CD4-positive, alpha-beta T cell treated with Interleukin-1 beta for 1 hour (primary cell): Measurements from ENCODE around the gene SSH3.

Source experiments
- DNase-seq, 2 donors: peaks; one replicate each; pipeline ENCODE4 v3.0.0-alpha.2; 2020 to 2022

SSH3 gene

DNA sequence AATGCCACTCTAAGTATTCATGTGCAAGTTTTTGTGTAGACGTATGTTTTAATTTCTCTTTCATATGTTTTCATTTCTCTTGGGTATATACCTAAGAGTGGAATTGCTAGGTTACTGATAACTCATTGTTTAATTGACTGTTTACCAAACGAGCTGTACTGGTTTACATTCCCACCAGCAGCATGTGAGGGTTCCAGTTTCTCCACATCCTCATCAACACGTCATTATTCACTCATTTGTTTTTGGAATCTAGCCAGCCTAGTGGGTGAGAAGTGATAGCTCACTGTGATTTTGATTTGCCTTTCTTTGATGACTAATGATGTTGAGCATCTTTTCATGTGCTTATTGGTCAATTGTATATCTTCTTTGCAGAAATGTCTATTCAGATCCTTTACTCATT, 10.2 kb upstream of the SSH3 start:
- DNase-seq, result peak in 1 of 2 donors; percentile 55

DNA sequence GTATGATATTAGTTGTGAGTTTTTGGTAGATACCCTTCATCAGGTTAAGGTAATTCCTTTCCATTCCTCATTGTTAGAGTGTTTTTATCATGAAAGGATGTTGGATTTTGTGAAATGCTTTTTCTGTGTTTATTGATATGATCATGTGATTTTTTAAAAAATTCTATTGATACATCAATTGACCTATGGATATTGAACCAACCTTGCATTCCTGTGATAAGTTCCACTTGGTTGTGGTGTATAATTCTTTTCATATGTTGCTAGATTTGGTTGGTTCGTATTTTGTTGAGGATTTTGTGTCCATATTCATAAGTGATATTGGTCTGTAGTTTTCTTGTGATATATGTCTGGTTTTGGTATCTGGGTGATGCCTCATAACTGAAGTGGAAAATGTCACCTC, 7.5 kb upstream of the SSH3 start:
- no peak for DNase-seq

DNA sequence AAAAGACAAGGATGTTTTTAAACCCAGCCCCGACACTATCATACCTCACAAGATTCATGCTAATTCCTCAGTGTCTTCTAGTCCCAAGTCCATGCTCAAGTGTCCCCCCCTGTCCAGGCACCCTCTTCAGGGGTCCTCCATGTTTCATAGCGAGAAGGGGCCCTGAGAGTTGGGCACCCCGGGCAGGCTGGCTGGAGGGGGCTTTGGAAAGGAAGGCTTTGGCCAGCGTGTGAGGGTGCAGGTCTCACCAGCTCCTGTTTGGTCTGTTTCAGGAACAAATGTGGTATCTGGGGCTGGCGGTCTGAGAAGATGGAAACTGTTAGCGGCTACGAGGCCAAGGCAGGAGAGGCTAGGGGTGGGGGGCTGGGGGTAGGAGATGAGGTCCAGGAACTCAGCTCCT, 4.5 kb upstream of the SSH3 start:
- no peak for DNase-seq

DNA sequence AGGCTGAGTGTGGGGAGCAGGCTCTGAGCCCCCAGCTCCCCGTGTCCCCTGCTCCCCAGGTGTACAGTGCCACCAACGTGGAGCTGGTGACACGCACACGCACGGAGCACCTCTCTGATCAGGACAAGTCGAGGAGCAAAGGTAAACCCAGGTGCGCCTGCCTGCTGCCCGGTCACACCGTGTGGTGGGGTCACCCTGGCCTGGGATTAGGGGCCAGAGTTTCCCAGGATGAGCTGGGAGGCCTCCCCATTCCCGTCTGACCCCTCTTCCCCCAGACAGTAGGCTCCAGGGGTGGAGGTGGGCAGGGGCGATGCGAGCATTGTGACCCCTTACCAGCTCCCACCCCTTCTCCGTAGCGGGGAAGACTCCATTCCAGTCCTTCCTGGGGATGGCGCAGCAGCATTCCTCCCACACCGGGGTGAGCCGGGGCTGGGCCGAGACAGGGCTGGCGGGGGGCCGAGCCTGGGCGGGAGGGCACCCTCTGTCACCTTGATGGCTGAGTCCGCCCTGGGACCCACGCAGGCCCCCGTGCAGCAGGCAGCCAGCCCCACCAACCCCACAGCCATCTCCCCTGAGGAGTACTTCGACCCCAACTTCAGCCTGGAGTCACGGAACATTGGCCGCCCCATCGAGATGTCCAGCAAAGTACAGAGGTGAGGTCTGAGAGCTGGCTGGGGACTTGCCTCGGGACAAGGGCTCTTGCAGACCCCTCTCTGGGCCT, 3.7 kb upstream of the SSH3 start:
- DNase-seq, result no peak

DNA sequence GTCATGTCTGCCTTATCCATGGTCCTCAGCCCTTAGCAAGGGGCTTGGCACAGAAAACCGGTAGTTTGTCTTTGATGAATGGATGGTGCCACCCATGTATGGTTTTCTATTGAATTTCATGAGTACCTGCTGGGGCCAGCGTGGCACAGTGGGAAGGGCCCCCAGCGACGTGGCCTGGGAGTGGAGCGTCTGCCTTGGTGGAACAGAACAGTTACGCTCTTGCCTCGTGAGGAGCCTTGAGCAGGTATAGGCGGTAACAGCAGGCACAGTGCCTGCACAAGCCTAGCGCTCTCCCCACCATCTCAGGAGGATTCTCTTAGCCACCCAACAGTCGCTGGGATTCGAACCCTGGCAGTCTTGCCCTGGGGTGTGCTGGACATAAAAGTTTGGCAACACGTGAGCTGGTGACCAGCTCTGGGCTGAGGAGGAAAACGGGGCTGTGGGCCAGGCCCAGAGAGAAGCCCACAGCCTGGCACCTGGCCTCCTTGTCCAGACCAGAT, 3.0 kb upstream of the SSH3 start:
- no peak for DNase-seq

DNA sequence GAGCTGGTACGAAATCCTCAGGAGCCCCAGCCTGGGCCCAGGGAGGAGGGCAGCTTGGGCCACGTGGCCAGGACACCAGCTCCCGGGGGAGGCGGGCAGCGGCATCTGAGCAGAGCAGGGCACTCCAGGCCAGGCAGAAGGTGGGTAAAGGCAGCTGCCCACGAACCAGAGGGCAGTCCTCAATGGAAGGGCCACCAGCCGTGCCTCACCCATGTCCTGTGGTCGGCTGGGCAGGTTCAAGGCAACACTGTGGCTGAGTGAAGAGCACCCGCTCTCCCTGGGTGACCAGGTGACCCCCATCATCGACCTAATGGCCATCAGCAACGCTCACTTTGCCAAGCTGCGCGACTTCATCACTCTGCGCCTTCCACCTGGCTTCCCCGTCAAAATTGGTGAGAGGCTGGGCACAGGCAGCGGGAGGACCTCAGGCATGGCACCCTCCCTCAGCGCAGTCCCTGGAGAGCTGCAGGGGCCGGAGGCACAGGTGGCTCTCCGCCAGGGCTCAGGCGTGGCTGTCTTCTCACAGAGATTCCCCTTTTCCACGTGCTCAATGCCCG, 2.5 kb upstream of the SSH3 start:
- DNase-seq, result no peak

DNA sequence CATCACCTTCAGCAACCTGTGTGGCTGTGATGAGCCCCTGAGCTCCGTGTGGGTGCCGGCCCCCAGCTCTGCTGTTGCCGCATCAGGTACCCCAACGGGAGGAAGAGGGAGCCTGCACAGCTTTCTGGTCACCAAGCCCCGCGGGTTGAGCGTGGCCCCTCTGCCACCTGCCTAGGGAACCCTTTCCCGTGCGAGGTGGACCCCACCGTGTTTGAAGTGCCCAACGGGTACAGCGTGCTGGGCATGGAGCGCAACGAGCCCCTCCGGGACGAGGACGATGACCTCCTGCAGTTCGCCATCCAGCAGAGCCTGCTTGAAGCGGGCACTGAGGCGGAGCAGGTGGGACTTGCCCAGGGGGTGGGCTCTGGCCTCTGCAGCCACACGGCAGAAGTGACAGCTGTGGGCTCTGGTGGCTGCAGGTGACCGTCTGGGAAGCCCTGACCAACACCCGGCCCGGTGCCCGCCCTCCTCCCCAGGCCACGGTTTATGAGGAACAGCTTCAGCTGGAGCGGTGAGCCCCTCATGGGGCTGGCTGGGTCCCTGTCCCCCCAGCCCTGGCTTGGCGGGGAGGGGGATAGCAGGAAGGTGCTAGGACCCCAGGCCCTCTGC, 1.9 kb upstream of the SSH3 start:
- DNase-seq, result no peak

DNA sequence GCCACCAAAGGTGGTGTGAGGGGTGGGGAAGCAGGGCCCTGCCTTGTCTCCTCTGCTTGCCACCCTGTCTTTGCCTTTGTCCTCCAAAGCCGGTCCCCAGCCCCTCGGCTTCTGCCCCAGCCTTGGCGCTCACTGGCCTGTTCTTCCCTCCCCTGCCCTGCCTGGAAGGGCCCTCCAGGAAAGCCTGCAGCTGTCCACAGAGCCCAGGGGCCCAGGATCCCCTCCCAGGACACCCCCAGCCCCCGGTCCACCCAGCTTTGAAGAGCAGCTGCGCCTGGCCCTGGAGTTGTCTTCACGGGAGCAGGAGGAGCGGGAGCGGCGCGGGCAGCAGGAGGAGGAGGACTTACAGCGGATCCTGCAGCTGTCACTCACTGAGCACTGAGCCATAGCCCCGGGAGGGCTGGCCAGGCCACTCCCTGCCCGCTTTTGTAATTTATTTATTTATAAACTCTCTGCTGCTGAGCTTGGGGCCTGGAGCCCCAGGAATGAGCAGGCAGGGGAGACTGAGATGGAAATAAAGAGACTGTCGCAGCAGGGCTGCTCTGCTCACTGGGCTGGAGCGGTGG, 1.3 kb upstream of the SSH3 start:
- DNase-seq, result no peak

DNA sequence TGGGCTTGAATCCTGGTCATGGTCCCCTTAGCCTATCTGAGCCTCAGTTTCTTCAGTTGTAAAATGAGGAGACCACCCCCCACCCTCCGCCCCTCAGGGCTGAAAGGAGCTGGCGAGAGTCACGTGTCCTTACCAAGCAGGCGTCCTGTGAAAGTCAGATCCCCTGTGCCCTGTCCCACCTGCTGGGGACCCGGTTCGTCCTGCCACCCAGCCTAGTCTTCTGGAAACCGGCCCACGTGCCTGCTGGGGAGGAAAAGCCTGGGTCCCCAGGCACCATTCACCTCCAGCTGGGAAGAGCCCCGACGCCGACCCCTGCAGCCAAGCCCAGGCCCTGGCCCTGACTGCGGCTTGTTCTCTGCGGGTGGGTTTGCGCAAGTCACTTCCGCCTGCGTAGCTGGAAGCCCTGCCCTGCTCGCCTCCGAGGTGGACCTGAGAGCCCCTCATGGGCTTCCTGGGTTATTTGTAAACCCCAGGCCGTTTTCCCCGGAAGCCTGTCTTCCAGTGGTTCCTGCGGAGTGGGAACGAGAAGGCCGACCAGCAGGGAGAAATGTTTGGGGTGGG, 679 bp upstream of the SSH3 start:
- DNase-seq, result no peak

DNA sequence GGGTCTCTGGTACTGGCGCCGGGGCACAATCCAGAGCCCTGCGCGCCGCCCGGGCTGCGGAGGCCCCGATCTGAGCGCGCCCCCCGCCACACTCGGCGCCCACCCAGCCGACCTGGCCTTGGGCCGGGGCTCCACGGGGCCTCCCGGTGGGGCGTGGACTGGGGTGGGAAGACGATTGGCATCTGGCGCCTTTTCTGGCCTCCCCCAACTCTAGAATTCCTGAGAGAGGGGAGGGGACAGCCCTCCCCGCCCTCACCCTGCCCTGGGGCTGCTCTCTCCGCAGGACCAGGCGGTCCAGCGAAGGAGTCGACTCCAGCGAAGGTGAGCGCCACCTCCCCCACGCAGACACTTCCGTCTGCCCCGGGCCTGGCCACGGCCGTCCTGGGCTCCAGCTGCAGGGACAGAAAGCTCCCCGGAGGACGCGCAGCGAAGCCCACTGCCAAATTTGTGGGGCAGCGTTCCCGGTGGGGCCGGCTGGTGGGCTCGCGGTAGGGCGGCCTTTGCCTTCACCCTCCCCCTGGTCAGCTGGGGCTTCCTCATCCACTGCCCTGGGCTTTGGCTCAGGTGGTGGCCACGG, 593 bp downstream of the SSH3 start:
- DNase-seq, result no peak

DNA sequence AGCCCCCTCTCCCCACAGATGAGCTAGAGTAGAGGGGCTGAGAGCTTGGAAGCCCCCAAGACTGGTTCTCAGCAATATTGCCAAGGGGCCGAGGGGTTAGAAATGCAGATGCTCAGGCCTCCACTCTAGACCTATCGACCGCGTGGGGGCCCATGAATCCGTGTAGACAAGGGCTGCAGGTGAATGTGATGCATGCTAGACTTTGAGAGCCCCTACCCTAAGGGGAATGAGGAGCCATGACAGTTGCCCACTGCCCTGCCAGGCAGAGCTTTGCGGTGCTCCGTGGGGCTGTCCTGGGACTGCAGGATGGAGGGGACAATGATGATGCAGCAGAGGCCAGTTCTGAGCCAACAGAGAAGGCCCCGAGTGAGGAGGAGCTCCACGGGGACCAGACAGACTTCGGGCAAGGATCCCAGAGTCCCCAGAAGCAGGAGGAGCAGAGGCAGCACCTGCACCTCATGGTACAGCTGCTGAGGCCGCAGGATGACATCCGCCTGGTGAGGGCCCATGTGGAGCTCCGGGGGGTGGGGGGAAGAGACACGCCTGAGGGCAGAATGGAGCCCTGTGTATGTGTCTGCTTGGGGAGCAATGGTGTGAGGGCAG, 1.3 kb downstream of the SSH3 start:
- DNase-seq, result no peak

DNA sequence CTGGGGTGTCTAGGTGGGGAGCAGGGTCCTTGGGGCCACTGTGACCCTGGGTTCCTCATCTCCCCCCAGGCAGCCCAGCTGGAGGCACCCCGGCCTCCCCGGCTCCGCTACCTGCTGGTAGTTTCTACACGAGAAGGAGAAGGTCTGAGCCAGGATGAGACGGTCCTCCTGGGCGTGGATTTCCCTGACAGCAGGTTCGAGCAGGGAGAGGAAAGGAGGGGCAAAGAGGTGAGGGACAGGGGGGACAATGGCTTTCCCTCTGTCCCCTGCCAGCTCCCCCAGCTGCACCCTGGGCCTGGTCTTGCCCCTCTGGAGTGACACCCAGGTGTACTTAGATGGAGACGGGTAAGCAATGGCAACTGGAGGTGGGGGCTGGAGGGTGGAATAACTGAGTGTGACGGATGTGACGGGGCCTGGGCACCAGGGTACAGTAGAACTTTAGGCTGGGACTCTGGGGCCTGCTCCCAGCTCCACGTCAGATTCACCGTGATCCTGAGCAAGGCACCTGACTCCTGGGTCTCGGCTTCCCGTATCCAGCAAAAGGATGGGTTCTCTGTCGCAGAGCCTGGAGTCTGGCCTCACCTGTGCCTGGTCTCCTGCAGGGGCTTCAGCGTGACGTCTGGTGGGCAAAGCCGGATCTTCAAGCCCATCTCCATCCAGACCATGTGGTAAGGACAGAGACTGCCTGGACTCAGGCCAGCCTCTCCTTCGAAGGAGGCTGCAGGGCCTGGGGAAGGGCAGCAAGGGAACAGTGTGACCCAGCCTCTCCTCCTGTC, 3.6 kb downstream of the SSH3 start:
- DNase-seq, result no peak

DNA sequence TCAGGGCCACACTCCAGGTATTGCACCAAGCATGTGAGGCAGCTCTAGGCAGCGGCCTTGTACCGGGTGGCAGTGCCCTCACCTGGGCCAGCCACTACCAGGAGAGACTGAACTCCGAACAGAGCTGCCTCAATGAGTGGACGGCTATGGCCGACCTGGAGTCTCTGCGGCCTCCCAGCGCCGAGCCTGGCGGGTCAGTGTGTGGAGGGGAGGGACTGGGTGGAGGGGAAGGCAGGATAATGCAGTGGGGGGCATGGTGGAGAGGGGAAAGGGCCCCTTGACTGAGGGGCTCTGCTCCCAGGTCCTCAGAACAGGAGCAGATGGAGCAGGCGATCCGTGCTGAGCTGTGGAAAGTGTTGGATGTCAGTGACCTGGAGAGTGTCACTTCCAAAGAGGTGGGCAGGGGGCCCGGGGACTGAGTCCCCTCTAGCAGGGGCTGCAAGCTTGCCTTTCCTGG, 4.2 kb downstream of the SSH3 start:
- DNase-seq, result no peak

DNA sequence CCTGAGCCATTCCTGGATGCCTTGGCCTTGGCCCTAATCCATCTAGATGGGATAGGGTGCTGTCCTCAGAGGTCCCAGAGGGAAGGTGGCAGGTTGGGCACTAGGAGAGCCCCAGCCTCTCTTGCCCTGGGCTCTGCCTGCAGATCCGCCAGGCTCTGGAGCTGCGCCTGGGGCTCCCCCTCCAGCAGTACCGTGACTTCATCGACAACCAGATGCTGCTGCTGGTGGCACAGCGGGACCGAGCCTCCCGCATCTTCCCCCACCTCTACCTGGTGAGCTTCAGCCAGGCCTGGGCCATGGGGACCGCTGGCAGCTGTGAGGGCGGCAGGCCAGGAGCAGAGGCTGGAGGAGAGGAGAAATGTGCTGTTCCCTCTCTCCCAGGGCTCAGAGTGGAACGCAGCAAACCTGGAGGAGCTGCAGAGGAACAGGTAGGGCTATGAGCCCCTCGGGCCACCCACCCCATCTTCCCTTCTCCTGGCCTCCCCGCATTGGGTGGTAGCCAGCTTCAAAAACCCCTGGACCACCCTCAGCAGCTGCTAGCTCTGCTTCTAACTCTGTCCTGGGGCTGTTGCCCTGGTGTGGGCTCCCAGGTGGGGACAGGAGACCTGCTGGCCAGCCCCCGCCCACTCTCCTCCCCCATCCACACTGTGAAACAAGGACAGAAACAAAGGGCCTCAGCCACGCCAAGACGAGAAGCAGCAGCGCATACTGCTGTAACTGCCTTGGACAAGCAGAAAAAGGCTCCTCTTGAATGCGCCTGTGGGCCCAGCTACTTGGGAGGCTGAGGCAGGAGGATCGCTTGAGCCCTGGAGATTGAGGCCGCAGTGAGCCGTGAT, 4.9 kb downstream of the SSH3 start:
- DNase-seq, result no peak

DNA sequence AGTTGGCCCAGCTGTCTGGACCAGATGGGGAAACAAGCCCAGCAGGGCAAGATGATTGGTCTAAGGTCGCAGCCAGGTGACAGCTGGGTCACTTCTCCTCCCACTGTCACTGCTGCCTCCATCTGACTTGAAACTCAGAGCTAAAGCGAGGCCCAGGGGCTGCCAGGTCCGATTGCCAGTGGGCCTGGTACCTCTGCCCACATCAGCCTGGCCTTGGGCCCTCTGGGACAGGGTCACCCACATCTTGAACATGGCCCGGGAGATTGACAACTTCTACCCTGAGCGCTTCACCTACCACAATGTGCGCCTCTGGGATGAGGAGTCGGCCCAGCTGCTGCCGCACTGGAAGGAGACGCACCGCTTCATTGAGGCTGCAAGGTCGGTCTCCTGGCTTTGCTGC, 5.8 kb downstream of the SSH3 start:
- no peak for DNase-seq

DNA sequence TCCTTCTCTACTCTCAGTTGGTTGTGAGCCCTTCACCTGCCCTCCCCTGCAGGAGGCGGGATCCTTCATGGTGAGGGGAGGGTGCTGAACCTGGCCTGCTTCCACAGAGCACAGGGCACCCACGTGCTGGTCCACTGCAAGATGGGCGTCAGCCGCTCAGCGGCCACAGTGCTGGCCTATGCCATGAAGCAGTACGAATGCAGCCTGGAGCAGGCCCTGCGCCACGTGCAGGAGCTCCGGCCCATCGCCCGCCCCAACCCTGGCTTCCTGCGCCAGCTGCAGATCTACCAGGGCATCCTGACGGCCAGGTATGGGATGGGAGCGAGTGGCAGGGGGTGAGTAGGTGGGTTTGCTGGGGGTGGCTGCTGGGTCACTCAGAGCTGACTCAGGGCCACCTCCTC, 6.3 kb downstream of the SSH3 start:
- no peak for DNase-seq

DNA sequence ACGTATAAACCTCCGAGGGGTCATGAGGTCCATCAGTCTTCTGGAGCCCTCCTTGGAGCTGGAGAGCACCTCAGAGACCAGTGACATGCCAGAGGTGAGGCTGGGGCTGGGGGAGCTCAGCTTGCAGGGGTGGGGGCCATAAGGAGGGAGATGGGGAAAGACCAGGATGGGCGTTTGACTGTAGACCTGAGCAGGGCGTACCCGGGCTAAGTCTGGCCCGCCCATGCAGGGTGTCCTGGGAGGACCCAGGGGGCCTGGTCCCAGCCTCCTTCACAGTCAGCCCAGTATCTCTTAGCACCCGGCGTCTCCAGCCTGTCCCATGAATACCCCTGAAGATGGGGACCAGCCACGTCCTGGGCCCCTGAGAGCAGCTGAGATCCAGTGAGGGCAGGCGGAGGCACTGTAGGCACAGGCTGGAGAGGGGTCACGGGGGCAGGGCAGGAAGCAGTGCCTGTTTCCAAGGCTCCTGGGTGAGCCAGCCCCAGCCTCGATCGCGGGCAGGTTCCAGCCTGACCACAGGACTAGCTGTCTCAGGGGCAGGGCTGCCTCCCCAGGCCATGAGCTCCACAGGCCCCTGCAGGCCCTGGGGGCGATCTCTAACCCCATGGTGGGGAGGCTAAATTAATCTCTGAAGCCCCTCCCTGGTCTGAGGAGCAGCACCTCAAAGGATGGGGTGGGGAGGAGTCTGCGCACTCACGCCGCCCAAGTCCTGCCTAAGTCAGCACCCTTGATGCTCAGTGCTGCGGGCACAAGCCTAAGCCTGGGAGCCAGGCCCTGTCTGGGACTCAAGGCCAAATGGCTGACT, 7.1 kb downstream of the SSH3 start:
- no peak for DNase-seq

DNA sequence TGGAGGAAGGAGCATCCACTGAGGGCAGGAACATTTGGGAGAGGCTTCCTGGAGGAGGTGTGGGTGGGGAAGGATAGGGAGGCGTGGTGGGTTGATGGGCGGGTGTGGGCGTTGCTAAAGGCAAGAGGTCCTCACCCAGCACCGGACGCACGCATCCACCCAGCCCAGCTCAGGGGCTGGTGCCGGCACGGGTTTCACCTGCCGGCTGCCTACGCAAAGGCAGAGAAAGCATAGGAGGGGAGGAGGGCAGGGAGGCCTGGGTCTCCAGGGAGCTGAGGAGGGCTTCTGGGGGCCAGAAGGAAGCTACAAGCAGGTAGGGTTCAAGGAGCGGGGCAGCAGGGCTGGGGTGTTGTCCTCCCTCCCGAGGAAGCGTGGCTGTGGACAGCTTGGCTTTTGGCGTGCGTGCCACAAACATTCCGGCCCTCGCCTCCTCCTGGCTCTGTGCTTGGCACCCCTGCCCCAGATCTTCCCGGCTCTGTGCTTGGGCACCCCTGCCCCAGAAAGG, 7.8 kb downstream of the SSH3 start:
- DNase-seq, result no peak

DNA sequence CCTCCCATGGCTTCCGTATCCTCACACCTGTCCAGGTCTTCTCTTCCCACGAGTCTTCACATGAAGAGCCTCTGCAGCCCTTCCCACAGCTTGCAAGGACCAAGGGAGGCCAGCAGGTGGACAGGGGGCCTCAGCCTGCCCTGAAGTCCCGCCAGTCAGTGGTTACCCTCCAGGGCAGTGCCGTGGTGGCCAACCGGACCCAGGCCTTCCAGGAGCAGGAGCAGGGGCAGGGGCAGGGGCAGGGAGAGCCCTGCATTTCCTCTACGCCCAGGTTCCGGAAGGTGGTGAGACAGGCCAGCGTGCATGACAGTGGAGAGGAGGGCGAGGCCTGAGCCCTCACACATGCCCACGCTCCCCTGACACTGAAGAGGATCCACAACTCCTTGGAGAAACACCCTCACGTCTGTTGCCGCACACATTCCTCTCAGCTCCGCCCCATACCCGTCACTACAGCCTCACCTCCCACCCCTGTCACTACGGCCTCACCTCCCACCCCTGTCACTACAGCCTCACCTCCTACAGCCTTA, 8.3 kb downstream of the SSH3 start:
- peak in 1 of 2 donors; percentile 37 for DNase-seq
